ENCODE measurements around the gene MRGPRX2.
A peak's percentile ranks its signal among the peaks of the same experiment; 100 is the strongest.

The MRGPRX2 gene

GRCh38 chr11:19076744-19077589, 16.4 kb upstream of the MRGPRX2 start:
- no peak overlapping the region for H3K4me3 ChIP-seq (ENCODE audit: low read depth, low read length)
- TF ChIP-seq CTCF (IDR thresholded peaks at IDR 0.05; ENCODE audit: borderline replicate concordance, insufficient read depth, low read depth, low read length): peak; percentile 92

- H3K4me3 ChIP-seq (ENCODE audit: low read depth, low read length): no peak overlapping the region
These were observed 15.1 kb upstream of the MRGPRX2 start for GRCh38 chr11:19075636-19076035.

GRCh38 chr11:19073454-19074415, 13.2 kb upstream of the MRGPRX2 start:
- no peak overlapping the region for H3K4me3 ChIP-seq (ENCODE audit: low read depth, low read length)
- TF ChIP-seq CTCF (IDR thresholded peaks at IDR 0.05; ENCODE audit: borderline replicate concordance, insufficient read depth, low read depth, low read length): no peak

More at GRCh38 chr11:19075636-19076035, 15.1 kb upstream of the MRGPRX2 start:
- no peak for TF ChIP-seq CTCF (IDR thresholded peaks at IDR 0.05; ENCODE audit: borderline replicate concordance, insufficient read depth, low read depth, low read length)

GRCh38 chr11:19072464-19072863, 11.9 kb upstream of the MRGPRX2 start:
- no peak for TF ChIP-seq CTCF (IDR thresholded peaks at IDR 0.05; ENCODE audit: borderline replicate concordance, insufficient read depth, low read depth, low read length)
- no peak overlapping the region for H3K4me3 ChIP-seq (ENCODE audit: low read depth, low read length)

- H3K4me3 ChIP-seq (ENCODE audit: low read depth, low read length): no peak overlapping the region
- TF ChIP-seq CTCF (IDR thresholded peaks at IDR 0.05; ENCODE audit: borderline replicate concordance, insufficient read depth, low read depth, low read length): peak; percentile 96
These were observed 10.7 kb upstream of the MRGPRX2 start for GRCh38 chr11:19071255-19071654.

- no peak for TF ChIP-seq CTCF (IDR thresholded peaks at IDR 0.05; ENCODE audit: borderline replicate concordance, insufficient read depth, low read depth, low read length)
- H3K4me3 ChIP-seq (ENCODE audit: low read depth, low read length): no peak overlapping the region
These were observed 684 bp downstream of the MRGPRX2 start for GRCh38 chr11:19059833-19060232.
